C4-2B (cell line): ENCODE results near the gene KRT82.

Experiments
- CTCF ChIP-seq: fragments of 450-650 bp; conservative IDR thresholded peaks from 2 replicates; pipeline ENCODE4 v1.5.1; 2017; ENCODE audit warnings: mild to moderate bottlenecking
- ZFX ChIP-seq: fragments of 450-650 bp; IDR thresholded peaks from 2 replicates; pipeline ENCODE4 v1.6.1; 2017

- TF ChIP-seq CTCF (no peak), ZFX (no peak)
Observed at GRCh38 chr12:52382854-52383253, 23.3 kb downstream of the KRT82 start.
